ENCODE results near the gene IL1RL1. TPM values are rescaled to one million over a fixed set of nuclear protein-coding genes. Genes with fewer than 3 reads are reported as not detected.

The IL1RL1 gene
- total RNA-seq, 1 experiment from 2014 or later = not detected

DNA sequence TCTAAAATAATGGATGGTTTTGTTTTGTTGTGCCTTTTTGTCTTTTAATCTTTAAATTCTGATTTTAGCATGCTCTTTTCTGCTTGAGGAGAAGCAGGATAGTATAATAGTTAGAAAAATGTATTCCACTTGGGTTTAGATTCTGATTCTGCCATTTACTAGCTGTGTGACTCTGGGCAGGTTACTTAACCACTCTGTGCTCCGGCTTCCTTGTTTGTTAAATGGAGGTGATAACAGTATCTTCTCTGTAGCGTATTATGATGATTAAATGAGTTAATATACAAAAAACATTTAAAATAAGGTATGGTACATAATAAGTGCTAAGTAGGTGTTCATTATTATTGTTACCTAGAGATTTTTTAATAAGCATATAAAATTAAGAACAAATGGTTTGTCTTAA is 84.6 kb downstream of the IL1RL1 start (continued):
- TF ChIP-seq, protein P1, sequence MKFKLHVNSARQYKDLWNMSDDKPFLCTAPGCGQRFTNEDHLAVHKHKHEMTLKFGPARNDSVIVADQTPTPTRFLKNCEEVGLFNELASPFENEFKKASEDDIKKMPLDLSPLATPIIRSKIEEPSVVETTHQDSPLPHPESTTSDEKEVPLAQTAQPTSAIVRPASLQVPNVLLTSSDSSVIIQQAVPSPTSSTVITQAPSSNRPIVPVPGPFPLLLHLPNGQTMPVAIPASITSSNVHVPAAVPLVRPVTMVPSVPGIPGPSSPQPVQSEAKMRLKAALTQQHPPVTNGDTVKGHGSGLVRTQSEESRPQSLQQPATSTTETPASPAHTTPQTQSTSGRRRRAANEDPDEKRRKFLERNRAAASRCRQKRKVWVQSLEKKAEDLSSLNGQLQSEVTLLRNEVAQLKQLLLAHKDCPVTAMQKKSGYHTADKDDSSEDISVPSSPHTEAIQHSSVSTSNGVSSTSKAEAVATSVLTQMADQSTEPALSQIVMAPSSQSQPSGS (CRISPR knock-in tag; IDR thresholded peaks at IDR 0.05; ENCODE audit: borderline replicate concordance, low read depth) = no peak
- no peak for TF ChIP-seq GTF2I (CRISPR knock-in tag; conservative IDR thresholded peaks at IDR 0.05)
- TF ChIP-seq FOXJ3 (CRISPR knock-in tag; IDR thresholded peaks at IDR 0.05; ENCODE audit: borderline replicate concordance) = no peak

DNA sequence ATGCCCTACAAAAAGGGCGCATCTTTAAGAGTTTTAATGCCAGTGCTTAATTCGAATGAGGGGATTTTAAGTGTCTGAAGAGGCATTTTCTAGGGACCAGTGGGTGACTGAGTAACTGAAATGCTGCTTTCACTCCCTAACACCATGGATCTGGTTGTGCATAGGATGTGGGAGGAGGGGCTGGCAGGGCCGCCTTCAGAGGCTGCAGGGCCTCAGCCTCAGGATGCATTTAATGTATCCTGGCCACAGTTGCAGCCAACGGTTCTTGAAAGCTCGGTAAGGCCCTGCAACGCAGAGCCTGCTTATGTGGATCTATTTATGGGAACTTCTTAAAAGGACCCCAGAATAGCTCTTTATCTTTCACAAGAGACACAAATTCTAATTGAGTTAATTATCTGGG is 85.8 kb downstream of the IL1RL1 start:
- Mint-ChIP-seq H3K27ac (no peak overlapping the region), H3K4me3 (no peak overlapping the region), H3K27me3 (ENCODE audit: low read depth) (no peaks in the 10 kb centered on the region), H3K4me1 (no peaks in the 10 kb centered on the region), H3K36me3 (no peaks in the 10 kb centered on the region), H3K9me3 (no peaks in the 10 kb centered on the region)
- ChIA-PET POLR2A (no interaction called here), CTCF (interaction anchor here (1.0 kb wide), 1 partner anchor 41 kb away, joined by 4 read pairs; the partner anchor contains the start of gene IL18R1)
- peak; percentile 50; the same call in 1 of the 2 replicates for ATAC-seq
- TF ChIP-seq, protein P1 (CRISPR knock-in tag; IDR thresholded peaks at IDR 0.05; ENCODE audit: borderline replicate concordance, low read depth) = no peak
- TF ChIP-seq HMGA2 (CRISPR knock-in tag; IDR thresholded peaks at IDR 0.05) = no peak
- TF ChIP-seq, protein P2, sequence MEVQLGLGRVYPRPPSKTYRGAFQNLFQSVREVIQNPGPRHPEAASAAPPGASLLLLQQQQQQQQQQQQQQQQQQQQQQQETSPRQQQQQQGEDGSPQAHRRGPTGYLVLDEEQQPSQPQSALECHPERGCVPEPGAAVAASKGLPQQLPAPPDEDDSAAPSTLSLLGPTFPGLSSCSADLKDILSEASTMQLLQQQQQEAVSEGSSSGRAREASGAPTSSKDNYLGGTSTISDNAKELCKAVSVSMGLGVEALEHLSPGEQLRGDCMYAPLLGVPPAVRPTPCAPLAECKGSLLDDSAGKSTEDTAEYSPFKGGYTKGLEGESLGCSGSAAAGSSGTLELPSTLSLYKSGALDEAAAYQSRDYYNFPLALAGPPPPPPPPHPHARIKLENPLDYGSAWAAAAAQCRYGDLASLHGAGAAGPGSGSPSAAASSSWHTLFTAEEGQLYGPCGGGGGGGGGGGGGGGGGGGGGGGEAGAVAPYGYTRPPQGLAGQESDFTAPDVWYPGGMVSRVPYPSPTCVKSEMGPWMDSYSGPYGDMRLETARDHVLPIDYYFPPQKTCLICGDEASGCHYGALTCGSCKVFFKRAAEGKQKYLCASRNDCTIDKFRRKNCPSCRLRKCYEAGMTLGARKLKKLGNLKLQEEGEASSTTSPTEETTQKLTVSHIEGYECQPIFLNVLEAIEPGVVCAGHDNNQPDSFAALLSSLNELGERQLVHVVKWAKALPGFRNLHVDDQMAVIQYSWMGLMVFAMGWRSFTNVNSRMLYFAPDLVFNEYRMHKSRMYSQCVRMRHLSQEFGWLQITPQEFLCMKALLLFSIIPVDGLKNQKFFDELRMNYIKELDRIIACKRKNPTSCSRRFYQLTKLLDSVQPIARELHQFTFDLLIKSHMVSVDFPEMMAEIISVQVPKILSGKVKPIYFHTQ (CRISPR knock-in tag; IDR thresholded peaks at IDR 0.05) = no peak
- DNase-seq (ENCODE audit: low spot score) = no peak

DNA sequence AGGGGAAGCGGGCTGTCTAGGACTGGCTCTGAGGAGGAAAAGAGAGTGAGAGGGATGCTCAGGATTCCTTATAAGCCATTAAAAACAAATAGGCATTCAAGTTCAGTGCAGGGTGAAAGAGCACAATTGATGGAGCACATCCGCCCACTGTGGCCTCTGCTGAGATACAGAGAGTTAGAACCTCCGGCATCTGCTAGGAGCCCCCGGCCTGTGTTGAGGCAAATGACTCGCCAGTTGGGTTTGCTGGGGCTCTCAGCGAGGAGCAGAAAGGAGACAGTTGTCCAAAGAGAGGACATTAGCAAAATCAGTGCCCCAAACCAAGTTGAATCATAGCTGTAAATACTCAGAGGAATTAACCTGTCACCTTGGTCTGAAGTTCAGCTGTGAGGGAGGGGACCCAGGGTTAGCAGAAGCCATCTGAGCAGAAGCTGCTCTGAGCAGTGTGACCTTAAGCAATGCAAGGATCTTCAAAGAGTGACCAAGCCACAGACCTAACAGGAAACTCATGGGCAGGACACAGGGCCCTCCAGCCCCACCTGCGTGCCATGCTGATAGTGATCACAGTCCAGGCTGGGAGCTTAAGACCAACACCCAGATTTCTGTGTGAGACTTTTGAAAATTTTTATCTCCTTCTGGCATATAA is 88.3 kb downstream of the IL1RL1 start:
- Mint-ChIP-seq H3K4me3 (no peak overlapping the region), H3K36me3 (no peaks in the 10 kb centered on the region), H3K4me1 (no peaks in the 10 kb centered on the region), H3K9me3 (no peaks in the 10 kb centered on the region), H3K27ac (no peak overlapping the region), H3K27me3 (ENCODE audit: low read depth) (no peaks in the 10 kb centered on the region)
- no peak for ATAC-seq
- DNase-seq (ENCODE audit: low spot score) = no peak
- ChIA-PET POLR2A (no interaction called here), CTCF (no interaction called here)
- TF ChIP-seq, protein P3, sequence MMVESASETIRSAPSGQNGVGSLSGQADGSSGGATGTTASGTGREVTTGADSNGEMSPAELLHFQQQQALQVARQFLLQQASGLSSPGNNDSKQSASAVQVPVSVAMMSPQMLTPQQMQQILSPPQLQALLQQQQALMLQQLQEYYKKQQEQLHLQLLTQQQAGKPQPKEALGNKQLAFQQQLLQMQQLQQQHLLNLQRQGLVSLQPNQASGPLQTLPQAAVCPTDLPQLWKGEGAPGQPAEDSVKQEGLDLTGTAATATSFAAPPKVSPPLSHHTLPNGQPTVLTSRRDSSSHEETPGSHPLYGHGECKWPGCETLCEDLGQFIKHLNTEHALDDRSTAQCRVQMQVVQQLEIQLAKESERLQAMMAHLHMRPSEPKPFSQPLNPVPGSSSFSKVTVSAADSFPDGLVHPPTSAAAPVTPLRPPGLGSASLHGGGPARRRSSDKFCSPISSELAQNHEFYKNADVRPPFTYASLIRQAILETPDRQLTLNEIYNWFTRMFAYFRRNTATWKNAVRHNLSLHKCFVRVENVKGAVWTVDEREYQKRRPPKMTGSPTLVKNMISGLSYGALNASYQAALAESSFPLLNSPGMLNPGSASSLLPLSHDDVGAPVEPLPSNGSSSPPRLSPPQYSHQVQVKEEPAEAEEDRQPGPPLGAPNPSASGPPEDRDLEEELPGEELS (CRISPR knock-in tag; IDR thresholded peaks at IDR 0.05) = no peak
- TF ChIP-seq SOX15 (CRISPR knock-in tag; IDR thresholded peaks at IDR 0.05) = no peak
- TF ChIP-seq ELF4 (CRISPR knock-in tag; IDR thresholded peaks at IDR 0.05; ENCODE audit: low read depth) = no peak
- no peak for TF ChIP-seq CREB1 (CRISPR knock-in tag; IDR thresholded peaks at IDR 0.05)
- no peak for TF ChIP-seq JUN (CRISPR knock-in tag; IDR thresholded peaks at IDR 0.05)
- TF ChIP-seq, protein P4, sequence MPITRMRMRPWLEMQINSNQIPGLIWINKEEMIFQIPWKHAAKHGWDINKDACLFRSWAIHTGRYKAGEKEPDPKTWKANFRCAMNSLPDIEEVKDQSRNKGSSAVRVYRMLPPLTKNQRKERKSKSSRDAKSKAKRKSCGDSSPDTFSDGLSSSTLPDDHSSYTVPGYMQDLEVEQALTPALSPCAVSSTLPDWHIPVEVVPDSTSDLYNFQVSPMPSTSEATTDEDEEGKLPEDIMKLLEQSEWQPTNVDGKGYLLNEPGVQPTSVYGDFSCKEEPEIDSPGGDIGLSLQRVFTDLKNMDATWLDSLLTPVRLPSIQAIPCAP (CRISPR knock-in tag; IDR thresholded peaks at IDR 0.05) = no peak
- TF ChIP-seq, protein P5, sequence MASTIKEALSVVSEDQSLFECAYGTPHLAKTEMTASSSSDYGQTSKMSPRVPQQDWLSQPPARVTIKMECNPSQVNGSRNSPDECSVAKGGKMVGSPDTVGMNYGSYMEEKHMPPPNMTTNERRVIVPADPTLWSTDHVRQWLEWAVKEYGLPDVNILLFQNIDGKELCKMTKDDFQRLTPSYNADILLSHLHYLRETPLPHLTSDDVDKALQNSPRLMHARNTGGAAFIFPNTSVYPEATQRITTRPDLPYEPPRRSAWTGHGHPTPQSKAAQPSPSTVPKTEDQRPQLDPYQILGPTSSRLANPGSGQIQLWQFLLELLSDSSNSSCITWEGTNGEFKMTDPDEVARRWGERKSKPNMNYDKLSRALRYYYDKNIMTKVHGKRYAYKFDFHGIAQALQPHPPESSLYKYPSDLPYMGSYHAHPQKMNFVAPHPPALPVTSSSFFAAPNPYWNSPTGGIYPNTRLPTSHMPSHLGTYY (CRISPR knock-in tag; IDR thresholded peaks at IDR 0.05) = no peak
- TF ChIP-seq ZNF219 (CRISPR knock-in tag; IDR thresholded peaks at IDR 0.05; ENCODE audit: borderline replicate concordance) = no peak
- TF ChIP-seq, protein P6, sequence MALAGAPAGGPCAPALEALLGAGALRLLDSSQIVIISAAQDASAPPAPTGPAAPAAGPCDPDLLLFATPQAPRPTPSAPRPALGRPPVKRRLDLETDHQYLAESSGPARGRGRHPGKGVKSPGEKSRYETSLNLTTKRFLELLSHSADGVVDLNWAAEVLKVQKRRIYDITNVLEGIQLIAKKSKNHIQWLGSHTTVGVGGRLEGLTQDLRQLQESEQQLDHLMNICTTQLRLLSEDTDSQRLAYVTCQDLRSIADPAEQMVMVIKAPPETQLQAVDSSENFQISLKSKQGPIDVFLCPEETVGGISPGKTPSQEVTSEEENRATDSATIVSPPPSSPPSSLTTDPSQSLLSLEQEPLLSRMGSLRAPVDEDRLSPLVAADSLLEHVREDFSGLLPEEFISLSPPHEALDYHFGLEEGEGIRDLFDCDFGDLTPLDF (CRISPR knock-in tag; IDR thresholded peaks at IDR 0.05) = no peak
- TF ChIP-seq RELA (CRISPR knock-in tag; IDR thresholded peaks at IDR 0.05; ENCODE audit: borderline replicate concordance) = no peak
- TF ChIP-seq, protein P7, sequence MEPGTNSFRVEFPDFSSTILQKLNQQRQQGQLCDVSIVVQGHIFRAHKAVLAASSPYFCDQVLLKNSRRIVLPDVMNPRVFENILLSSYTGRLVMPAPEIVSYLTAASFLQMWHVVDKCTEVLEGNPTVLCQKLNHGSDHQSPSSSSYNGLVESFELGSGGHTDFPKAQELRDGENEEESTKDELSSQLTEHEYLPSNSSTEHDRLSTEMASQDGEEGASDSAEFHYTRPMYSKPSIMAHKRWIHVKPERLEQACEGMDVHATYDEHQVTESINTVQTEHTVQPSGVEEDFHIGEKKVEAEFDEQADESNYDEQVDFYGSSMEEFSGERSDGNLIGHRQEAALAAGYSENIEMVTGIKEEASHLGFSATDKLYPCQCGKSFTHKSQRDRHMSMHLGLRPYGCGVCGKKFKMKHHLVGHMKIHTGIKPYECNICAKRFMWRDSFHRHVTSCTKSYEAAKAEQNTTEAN (CRISPR knock-in tag; IDR thresholded peaks at IDR 0.05) = no peak
- no peak for TF ChIP-seq ZNF138 (CRISPR knock-in tag; conservative IDR thresholded peaks at IDR 0.05)

Measured in WTC11 (cell line).